ENCODE results near the gene FFAR3. TPM values are rescaled to one million over a fixed set of nuclear protein-coding genes. Genes with fewer than 3 reads are reported as not detected.

The FFAR3 gene
- total RNA-seq, 1 donor from 2014 or later, result not detected

DNA sequence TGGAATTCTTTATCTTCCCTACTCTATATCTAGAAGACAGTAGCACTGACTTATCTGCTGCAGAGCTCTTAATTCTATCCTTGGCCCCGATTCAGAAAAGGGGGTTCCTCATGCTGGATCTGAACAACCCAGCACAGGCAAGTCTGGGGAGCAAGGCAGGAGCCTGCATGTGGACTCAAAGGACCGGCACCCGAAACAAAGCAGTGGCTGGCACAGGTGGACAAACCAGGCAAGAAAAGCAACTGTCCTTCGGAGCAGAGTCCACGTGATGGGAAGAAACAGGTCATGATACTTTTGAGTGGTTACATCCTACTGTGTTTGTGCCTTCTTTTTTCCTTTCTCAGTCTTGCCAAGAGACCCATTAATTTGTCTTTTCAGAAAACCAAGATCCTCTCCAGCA, 50.9 kb downstream of the FFAR3 start:
- Histone ChIP-seq H3K27me3 (ENCODE audit: control insufficient read depth, insufficient read depth, low read length) (no peaks in the 10 kb centered on the region), H3K36me3 (ENCODE audit: control insufficient read depth, insufficient read depth, low read length) (no peaks in the 10 kb centered on the region), H3K4me3 (ENCODE audit: low read depth, low read length) (no peak overlapping the region)
- no peak for FAIRE-seq
- no peak for DNase-seq (ENCODE audit: low read depth)
- TF ChIP-seq, protein P1, sequence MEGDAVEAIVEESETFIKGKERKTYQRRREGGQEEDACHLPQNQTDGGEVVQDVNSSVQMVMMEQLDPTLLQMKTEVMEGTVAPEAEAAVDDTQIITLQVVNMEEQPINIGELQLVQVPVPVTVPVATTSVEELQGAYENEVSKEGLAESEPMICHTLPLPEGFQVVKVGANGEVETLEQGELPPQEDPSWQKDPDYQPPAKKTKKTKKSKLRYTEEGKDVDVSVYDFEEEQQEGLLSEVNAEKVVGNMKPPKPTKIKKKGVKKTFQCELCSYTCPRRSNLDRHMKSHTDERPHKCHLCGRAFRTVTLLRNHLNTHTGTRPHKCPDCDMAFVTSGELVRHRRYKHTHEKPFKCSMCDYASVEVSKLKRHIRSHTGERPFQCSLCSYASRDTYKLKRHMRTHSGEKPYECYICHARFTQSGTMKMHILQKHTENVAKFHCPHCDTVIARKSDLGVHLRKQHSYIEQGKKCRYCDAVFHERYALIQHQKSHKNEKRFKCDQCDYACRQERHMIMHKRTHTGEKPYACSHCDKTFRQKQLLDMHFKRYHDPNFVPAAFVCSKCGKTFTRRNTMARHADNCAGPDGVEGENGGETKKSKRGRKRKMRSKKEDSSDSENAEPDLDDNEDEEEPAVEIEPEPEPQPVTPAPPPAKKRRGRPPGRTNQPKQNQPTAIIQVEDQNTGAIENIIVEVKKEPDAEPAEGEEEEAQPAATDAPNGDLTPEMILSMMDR (IDR thresholded peaks at IDR 0.05; ENCODE audit: insufficient read depth, low read length, severe bottlenecking), result no peak

Other genes starting within 250 kb of the FFAR3 start
- 309 and 548 TPM in 2 replicates for gene FXYD3, start 242.6 kb upstream of the FFAR3 start, total RNA-seq
- gene LGI4, start 223.4 kb upstream of the FFAR3 start, total RNA-seq, result not detected in 2 replicates
- gene FXYD1, start 219.6 kb upstream of the FFAR3 start, total RNA-seq, result not detected in 2 replicates
- not detected in 2 replicates for gene FXYD7, start 215.2 kb upstream of the FFAR3 start, total RNA-seq
- 11.3 and 12.4 TPM in 2 replicates for gene FXYD5, start 203.7 kb upstream of the FFAR3 start, total RNA-seq
- gene FAM187B, start 129.7 kb upstream of the FFAR3 start, total RNA-seq, result not detected in 2 replicates
- 11.3 and 27.0 TPM in 2 replicates for gene LSR, start 109.5 kb upstream of the FFAR3 start, total RNA-seq
- 60.8 and 67.3 TPM in 2 replicates for gene USF2, start 89.5 kb upstream of the FFAR3 start, total RNA-seq
- gene HAMP, start 75.9 kb upstream of the FFAR3 start, total RNA-seq, result not detected in 2 replicates
- gene MAG, start 66.3 kb upstream of the FFAR3 start, total RNA-seq, result not detected in 2 replicates
- 0.53 TPM in 1 of 2 replicates, not detected in the other for gene CD22, start 29.3 kb upstream of the FFAR3 start, total RNA-seq
- not detected in 2 replicates for gene FFAR1, start 10.6 kb upstream of the FFAR3 start, total RNA-seq
- not detected in 2 replicates for gene GPR42, start 12.6 kb downstream of the FFAR3 start, total RNA-seq
- not detected in 2 replicates for gene FFAR2, start 89.8 kb downstream of the FFAR3 start, total RNA-seq
- gene KRTDAP, start 132.0 kb downstream of the FFAR3 start, total RNA-seq, result 1.4 TPM in 1 of 2 replicates, not detected in the other
- 97.4 and 269 TPM in 2 replicates for gene DMKN, start 155.2 kb downstream of the FFAR3 start, total RNA-seq
- gene SBSN, start 169.9 kb downstream of the FFAR3 start, total RNA-seq, result 9.5 and 107 TPM in 2 replicates
- gene GAPDHS, start 175.0 kb downstream of the FFAR3 start, total RNA-seq, result not detected in 2 replicates
- 136 and 163 TPM in 2 replicates for gene TMEM147, start 187.2 kb downstream of the FFAR3 start, total RNA-seq
- gene ATP4A, start 205.2 kb downstream of the FFAR3 start, total RNA-seq, result not detected in 2 replicates
- not detected in 2 replicates for gene PMIS2, start 227.7 kb downstream of the FFAR3 start, total RNA-seq